Parathyroid adenoma (tissue), 2 donors: ENCODE results near the gene PRICKLE1.

Experiments used
- H2AFZ ChIP-seq: fragments of 300-600 bp; sonication (generic); one replicate; pipeline ENCODE4 v1.7.0; 2017; ENCODE audit warnings: antibody characterized with exemption, mild to moderate bottlenecking
- H3K27ac ChIP-seq: fragments of 300-600 bp; sonication (generic); one replicate; pipeline ENCODE4 v1.7.0; 2017
- H3K27me3 ChIP-seq: fragments of 300-600 bp; sonication (generic); one replicate; pipeline ENCODE4 v1.7.0; 2017; ENCODE audit warnings: low read length; ENCODE audit not compliant: control insufficient read depth, insufficient read depth
- H3K36me3 ChIP-seq: fragments of 300-600 bp; sonication (generic); one replicate; pipeline ENCODE4 v1.7.0; 2017; ENCODE audit warnings: low read length; ENCODE audit not compliant: control insufficient read depth, insufficient read depth
- H3K4me1 ChIP-seq: fragments of 300-600 bp; sonication (generic); one replicate; pipeline ENCODE4 v1.7.0; 2017; ENCODE audit warnings: control low read depth
- H3K4me2 ChIP-seq: fragments of 300-600 bp; sonication (generic); one replicate; pipeline ENCODE4 v1.7.0; 2017; ENCODE audit warnings: low read length
- H3K4me3 ChIP-seq: fragments of 300-600 bp; sonication (generic); one replicate; pipeline ENCODE4 v1.7.0; 2017; ENCODE audit warnings: low read depth, low read length
- H3K79me2 ChIP-seq: fragments of 300-600 bp; sonication (generic); one replicate; pipeline ENCODE4 v1.7.0; 2017; ENCODE audit warnings: control low read depth
- H3K9ac ChIP-seq: fragments of 300-600 bp; sonication (generic); one replicate; pipeline ENCODE4 v1.7.0; 2017; ENCODE audit warnings: mild to moderate bottlenecking
- H3K9me3 ChIP-seq: fragments of 300-600 bp; sonication (generic); one replicate; pipeline ENCODE4 v1.7.0; 2017; ENCODE audit warnings: low read length; ENCODE audit not compliant: control insufficient read depth
- CTCF ChIP-seq: fragments of 300-600 bp; sonication (generic); IDR thresholded peaks from one replicate; pipeline ENCODE4 v1.7.0; 2017; ENCODE audit warnings: antibody characterized with exemption, mild to moderate bottlenecking
- donor health status: primary hyperparathyroidism.

The PRICKLE1 gene

GRCh38 chr12:42468341-42468821 is 121.2 kb downstream of the PRICKLE1 start:
- Histone ChIP-seq H3K4me2 (no peak overlapping the region), H3K4me1 (no peaks in the 10 kb centered on the region), H3K27ac (no peak overlapping the region)

DNA sequence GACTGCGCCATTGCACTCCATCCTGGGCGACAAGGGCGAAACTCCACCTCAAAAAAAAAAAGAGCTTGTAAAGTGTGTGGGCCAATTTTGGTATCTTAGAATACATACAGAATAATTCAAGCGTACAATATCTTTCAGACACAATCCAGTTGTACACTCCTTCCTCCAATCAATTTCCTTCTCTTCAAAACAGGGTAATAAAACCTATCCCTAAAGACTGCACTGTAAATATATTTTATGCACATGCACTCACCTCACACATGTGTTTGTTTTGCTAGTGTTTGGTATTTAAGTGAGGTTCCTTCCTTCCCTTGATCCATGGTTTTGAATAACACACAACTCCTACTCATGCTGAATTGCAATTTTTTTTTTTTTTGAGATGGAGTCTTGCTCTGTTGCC is 125.9 kb downstream of the PRICKLE1 start:
- Histone ChIP-seq H3K9me3 (no peaks in the 10 kb centered on the region), H3K36me3 (no peaks in the 10 kb centered on the region), H2AFZ (no peak overlapping the region), H3K9ac (no peak overlapping the region), H3K79me2 (no peaks in the 10 kb centered on the region), H3K4me2 (no peak overlapping the region), H3K4me3 (no peak overlapping the region), H3K27ac (no peak overlapping the region), H3K4me1 (no peaks in the 10 kb centered on the region), H3K27me3 (no peaks in the 10 kb centered on the region)
- TF ChIP-seq CTCF: no peak

More at GRCh38 chr12:42468341-42468821, 121.2 kb downstream of the PRICKLE1 start:
- Histone ChIP-seq H3K27me3 (no peaks in the 10 kb centered on the region), H3K9ac (no peak overlapping the region), H2AFZ (no peak overlapping the region), H3K36me3 (no peaks in the 10 kb centered on the region), H3K79me2 (no peaks in the 10 kb centered on the region), H3K9me3 (no peaks in the 10 kb centered on the region), H3K4me3 (no peak overlapping the region)
- no peak for TF ChIP-seq CTCF

GRCh38 chr12:42462486-42462885 is 127.1 kb downstream of the PRICKLE1 start:
- no peak overlapping the region for H3K4me3 ChIP-seq
- no peak overlapping the region for H3K4me2 ChIP-seq

GRCh38 chr12:42459336-42459847 is 130.2 kb downstream of the PRICKLE1 start:
- no peak for TF ChIP-seq CTCF
- Histone ChIP-seq H3K4me3 (no peak overlapping the region), H3K27ac (no peak overlapping the region), H3K9me3 (no peaks in the 10 kb centered on the region), H3K4me2 (no peak overlapping the region), H3K36me3 (no peaks in the 10 kb centered on the region), H3K79me2 (no peaks in the 10 kb centered on the region), H3K4me1 (no peaks in the 10 kb centered on the region), H2AFZ (no peak overlapping the region), H3K27me3 (no peaks in the 10 kb centered on the region), H3K9ac (no peak overlapping the region)

More at GRCh38 chr12:42462486-42462885, 127.1 kb downstream of the PRICKLE1 start:
- no peaks in the 10 kb centered on the region for H3K4me1 ChIP-seq
- H3K36me3 ChIP-seq: no peaks in the 10 kb centered on the region
- no peaks in the 10 kb centered on the region for H3K27me3 ChIP-seq
- no peaks in the 10 kb centered on the region for H3K79me2 ChIP-seq
- H3K9me3 ChIP-seq: no peaks in the 10 kb centered on the region
- H3K9ac ChIP-seq: no peak overlapping the region
- no peak overlapping the region for H3K27ac ChIP-seq
- H2AFZ ChIP-seq: no peak overlapping the region
- no peak for TF ChIP-seq CTCF

DNA sequence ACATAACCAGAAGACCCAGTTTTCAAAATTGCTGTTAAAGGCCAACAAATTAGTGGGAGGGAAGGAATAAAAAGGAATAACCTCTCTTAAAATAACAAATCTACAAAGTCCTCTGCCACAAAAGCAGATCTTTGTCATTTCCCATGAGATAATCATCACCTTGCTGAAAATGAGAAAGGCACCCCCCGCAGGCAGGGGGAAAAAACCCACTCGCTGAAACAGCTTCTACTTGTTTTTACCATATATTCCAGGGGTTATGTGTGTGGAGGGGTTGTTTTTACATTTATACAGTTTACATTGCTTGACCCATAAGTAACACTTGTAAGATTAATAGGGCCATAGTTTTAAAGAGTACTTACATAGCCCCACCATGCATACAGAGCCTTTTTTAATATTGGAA is 131.0 kb downstream of the PRICKLE1 start:
- no peak for TF ChIP-seq CTCF

More for the DNA sequence above, 131.0 kb downstream of the PRICKLE1 start:
- Histone ChIP-seq H3K27ac (no peak overlapping the region), H3K9ac (no peak overlapping the region), H3K36me3 (no peaks in the 10 kb centered on the region), H3K9me3 (no peaks in the 10 kb centered on the region), H3K4me1 (no peaks in the 10 kb centered on the region), H3K4me3 (no peak overlapping the region), H3K27me3 (no peaks in the 10 kb centered on the region), H3K4me2 (no peak overlapping the region), H3K79me2 (no peaks in the 10 kb centered on the region), H2AFZ (no peak overlapping the region)
